IMR-90 (cell line): ENCODE measurements around the gene FAM83C. TPM values are rescaled to one million over a fixed set of nuclear protein-coding genes. Genes with fewer than 3 reads are reported as not detected.

Source experiments
- ATAC-seq: fragments of 200-7000 bp; cut with Tn5 transposase; 2 replicates; pipeline ENCODE4 v1.9.1; 2020; ENCODE audit warnings: low read depth, mild to moderate bottlenecking, moderate library complexity
- BruUV-seq: library from RNA; stranded (reverse); fragments of 400-500 nt; replicated peaks from 2 replicates; lab custom pipeline; 2021; lab: Mats Ljungman, UMichigan
- CTCF ChIA-PET: fragments of 300-600 bp; formaldehyde crosslinking; extraction: SDS; loops from one replicate; lab custom pipeline; 2021; ENCODE audit warnings: antibody characterized with exemption; lab: Yijun Ruan, JAX
- POLR2A ChIA-PET: fragments of 300-600 bp; sonication (Branson Sonifier 250); formaldehyde crosslinking; loops from one replicate; lab custom pipeline; 2022; ENCODE audit warnings: antibody characterized with exemption; ENCODE audit not compliant: unreplicated experiment; lab: Charles Lee
- DNase-seq: peaks from one replicate; pipeline ENCODE4 v3.0.0; 2013
- H2AFZ ChIP-seq: replicated peaks from 2 replicates; pipeline ENCODE3; 2013; ENCODE audit warnings: low read length, mild to moderate bottlenecking; ENCODE audit not compliant: poor library complexity
- H2AK5ac ChIP-seq: 2 replicates; pipeline ENCODE4 v1.6.1; 2013; ENCODE audit warnings: low read depth, low read length, inconsistent platforms
- H2AK9ac ChIP-seq: replicated peaks from 2 replicates; pipeline ENCODE3; 2013; ENCODE audit warnings: mild to moderate bottlenecking, low read depth, low read length, moderate library complexity; ENCODE audit not compliant: poor library complexity
- H2BK120ac ChIP-seq: 2 replicates; pipeline ENCODE4 v1.6.1; 2013; ENCODE audit warnings: low read depth, low read length, inconsistent platforms
- H2BK15ac ChIP-seq: 3 replicates; pipeline ENCODE4 v1.6.1; 2013; ENCODE audit warnings: low read depth, low read length, inconsistent platforms
- H2BK20ac ChIP-seq: 2 replicates; pipeline ENCODE4 v1.6.1; 2013; ENCODE audit warnings: low read depth, mild to moderate bottlenecking, inconsistent platforms, low read length, moderate library complexity
- H2BK5ac ChIP-seq: 2 replicates; pipeline ENCODE4 v1.6.1; 2013; ENCODE audit warnings: mild to moderate bottlenecking, low read depth, low read length, inconsistent platforms; ENCODE audit not compliant: poor library complexity, severe bottlenecking
- H3K14ac ChIP-seq: replicated peaks from 2 replicates; pipeline ENCODE4 v1.6.1; 2013; ENCODE audit warnings: low read depth, low read length, inconsistent platforms
- H3K18ac ChIP-seq: 2 replicates; pipeline ENCODE4 v1.6.1; 2013; ENCODE audit warnings: low read depth, low read length, control low read depth
- H3K23ac ChIP-seq: 2 replicates; pipeline ENCODE4 v1.6.1; 2013; ENCODE audit warnings: low read depth, low read length, inconsistent platforms
- H3K27ac ChIP-seq: 2 replicates; pipeline ENCODE4 v1.5.1; 2013; ENCODE audit warnings: mild to moderate bottlenecking, control low read depth, low read length; ENCODE audit not compliant: insufficient read depth
- H3K27me3 ChIP-seq: 2 replicates; pipeline ENCODE4 v1.6.1; 2013; ENCODE audit warnings: low read length; ENCODE audit not compliant: control insufficient read depth, insufficient read depth
- H3K36me3 ChIP-seq: 2 replicates; pipeline ENCODE4 v1.6.1; 2013; ENCODE audit warnings: low read length, mixed read lengths; ENCODE audit not compliant: control insufficient read depth, insufficient read depth
- H3K4ac ChIP-seq: 2 replicates; pipeline ENCODE4 v1.6.1; 2013; ENCODE audit warnings: low read depth, low read length, inconsistent platforms
- H3K4me1 ChIP-seq: 2 replicates; pipeline ENCODE4 v1.6.1; 2013; ENCODE audit warnings: low read length, mixed read lengths; ENCODE audit not compliant: control insufficient read depth, insufficient read depth
- H3K4me2 ChIP-seq: 2 replicates; pipeline ENCODE4 v1.6.1; 2013; ENCODE audit warnings: low read depth, mild to moderate bottlenecking, control low read depth, low read length, moderate library complexity
- H3K4me3 ChIP-seq: 2 replicates; pipeline ENCODE4 v1.5.1; 2013; ENCODE audit warnings: low read depth, mild to moderate bottlenecking, control low read depth, low read length, moderate library complexity; ENCODE audit not compliant: insufficient read depth
- H3K56ac ChIP-seq: 2 replicates; pipeline ENCODE4 v1.6.1; 2013; ENCODE audit warnings: low read length, inconsistent platforms; ENCODE audit not compliant: insufficient read depth; ENCODE audit errors: extremely low read depth
- H3K79me1 ChIP-seq, 2 experiments: 2 replicates each; pipeline ENCODE4 v1.6.1; 2013; ENCODE audit warnings: low read length in 2 of 2, inconsistent platforms in 1 of 2, low read depth in 1 of 2
- H3K9ac ChIP-seq: 2 replicates; pipeline ENCODE4 v1.6.1; 2013; ENCODE audit warnings: low read depth, low read length, control low read depth
- H3K9me1 ChIP-seq: 2 replicates; pipeline ENCODE4 v1.6.1; 2013; ENCODE audit warnings: low read length, inconsistent platforms; ENCODE audit not compliant: insufficient read depth
- H3K9me3 ChIP-seq: 2 replicates; pipeline ENCODE4 v1.6.1; 2013; ENCODE audit warnings: low read length; ENCODE audit not compliant: control insufficient read depth, insufficient read depth
- H4K20me1 ChIP-seq: 2 replicates; pipeline ENCODE4 v1.6.1; 2013; ENCODE audit warnings: low read length, inconsistent platforms; ENCODE audit not compliant: insufficient read depth
- H4K5ac ChIP-seq: 2 replicates; pipeline ENCODE4 v1.6.1; 2013; ENCODE audit warnings: mild to moderate bottlenecking, low read depth, low read length, control low read depth
- H4K8ac ChIP-seq, 2 experiments: 2 replicates each; pipeline ENCODE4 v1.6.1; 2013; ENCODE audit warnings: low read depth in 2 of 2, low read length in 2 of 2, control low read depth in 1 of 2, inconsistent platforms in 1 of 2
- H4K91ac ChIP-seq: 2 replicates; pipeline ENCODE4 v1.6.1; 2013; ENCODE audit warnings: low read depth, low read length, inconsistent platforms; ENCODE audit not compliant: insufficient read depth
- ELK1 ChIP-seq: fragments of 150-350 bp; IDR thresholded peaks from 2 replicates; pipeline ENCODE4 v1.6.1; 2016; ENCODE audit warnings: low read depth, mild to moderate bottlenecking, low read length, moderate library complexity, borderline replicate concordance
- FOS ChIP-seq: fragments of 150-350 bp; IDR thresholded peaks from 2 replicates; pipeline ENCODE4 v1.6.1; 2016; ENCODE audit warnings: low read depth, low read length
- MXI1 ChIP-seq: IDR thresholded peaks from 2 replicates; pipeline ENCODE4 v1.6.1; 2012; ENCODE audit warnings: low read depth, mild to moderate bottlenecking, low read length, moderate library complexity, borderline replicate concordance
- POLR2A ChIP-seq: IDR thresholded peaks from 2 replicates; pipeline ENCODE4 v1.6.1; 2012; ENCODE audit warnings: mild to moderate bottlenecking, low read depth, low read length
- RAD21 ChIP-seq: IDR thresholded peaks from 2 replicates; pipeline ENCODE4 v1.6.1; 2012; ENCODE audit warnings: low read length, improper control_type of control experiment
- RFX5 ChIP-seq: IDR thresholded peaks from 2 replicates; pipeline ENCODE4 v1.8.0; 2012; ENCODE audit warnings: low read depth, mild to moderate bottlenecking, low read length, moderate library complexity
- SMC3 ChIP-seq: fragments of 150-350 bp; IDR thresholded peaks from 2 replicates; pipeline ENCODE4 v1.6.1; 2016; ENCODE audit warnings: low read depth, mild to moderate bottlenecking, antibody characterized with exemption, low read length, moderate library complexity
- WGBS, 2 experiments: methylation state at CpG; one replicate each; pipeline versions ENCODE4 v1.1.5 to v1.1.7; 2013; ENCODE audit warnings: missing lambda C conversion rate in 2 of 2; ENCODE audit not compliant: insufficient read length in 1 of 2; ENCODE audit errors: extremely low coverage in 2 of 2; 5-methylcytosine and 5-hydroxymethylcytosine counted together
- dilution Hi-C: fragments of 300-500 bp; cut with HindIII; formaldehyde crosslinking; loops from one replicate; pipeline ENCODE4 v1.14.3; 2018; ENCODE audit warnings: low sequenced_read_pairs; ENCODE audit not compliant: unreplicated experiment
- in situ Hi-C: fragments of 300-500 bp; cut with MboI; formaldehyde crosslinking; loops from 3 replicates; pipeline ENCODE4 v1.14.3; 2019; ENCODE audit warnings: low sequenced_read_pairs, inconsistent platforms, mixed read lengths
- intact Hi-C: fragments of 100-400 bp; cut with micrococcal nuclease; formaldehyde crosslinking; loops from 2 replicates; pipeline ENCODE4 v1.10.0; 2022
- polyA plus RNA-seq, 3 experiments: library from polyadenylated mRNA; depleted of rRNA; stranded (reverse); fragments of >200 nt; gene quantifications; 2 replicates each; pipeline ENCODE4 v1.2.3, GENCODE V29; 2012; ENCODE audit warnings: low replicate concordance in 1 of 3
- total RNA-seq: library from RNA; depleted of rRNA; stranded (reverse); fragments of >200 nt; gene quantifications from 2 replicates; pipeline ENCODE4 v1.2.3, GENCODE V29; 2012
- TF ChIP-seq, protein P1 (sequence below): conservative IDR thresholded peaks from 2 replicates; pipeline ENCODE4 v1.5.1; 2012; ENCODE audit warnings: mild to moderate bottlenecking, low read depth, low read length, improper control_type of control experiment

The FAM83C gene
- total and polyA plus RNA-seq, 2 of the 4 experiments (the other 2 are of a cell fraction) = 0.02 TPM; not detected in 1

DNA sequence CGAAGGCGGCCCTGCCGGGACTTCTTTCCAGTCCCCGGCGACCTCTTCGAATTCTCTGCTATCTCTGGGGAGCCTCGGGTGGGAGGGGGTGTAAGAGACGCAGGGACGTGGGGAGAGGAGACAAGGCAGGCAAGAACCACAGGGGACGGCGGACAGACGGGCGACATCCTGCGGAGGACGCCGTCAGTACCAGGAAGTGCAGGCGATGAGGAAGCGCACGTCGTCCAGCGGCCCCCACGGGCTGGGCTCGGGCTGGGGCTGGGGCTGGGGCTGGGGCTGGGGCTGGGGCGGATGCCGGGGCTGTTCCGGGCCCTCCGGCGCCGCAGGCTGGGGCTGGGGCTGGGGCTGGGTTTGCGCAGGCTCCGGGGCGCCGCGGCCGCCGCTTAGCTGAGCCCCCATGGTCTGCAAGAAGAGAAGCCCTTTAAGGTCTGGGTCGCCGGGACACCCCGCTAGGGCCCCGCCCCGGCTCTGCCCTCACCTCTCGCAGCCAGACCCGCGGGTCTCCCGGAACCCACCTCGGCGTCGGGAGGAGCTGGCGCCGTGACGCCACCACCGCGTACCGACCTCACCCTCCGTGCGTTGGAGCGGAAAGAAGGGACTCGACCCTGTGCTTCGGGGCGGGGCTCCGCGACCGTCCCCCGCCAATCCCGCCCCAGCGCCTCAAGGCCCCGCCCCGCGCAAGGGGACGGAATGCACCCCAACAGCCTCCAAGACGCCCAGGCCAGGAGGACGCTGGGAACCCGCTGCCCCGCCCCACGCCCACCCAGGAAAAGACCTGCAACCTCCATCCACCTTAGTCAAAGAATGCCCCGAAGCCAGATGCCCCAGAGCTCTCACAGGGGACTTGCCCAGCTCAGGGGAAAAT is 14.5 kb downstream of the FAM83C start, which contains the start of gene MMP24OS:
MMP24OS (minus strand) TSS at position 592 of the 865 bp plus-strand sequence; CDS start at position 399, 193 bp downstream.
- peak within 1 kb of the TSS; percentile 92 to 93 for H4K8ac ChIP-seq
- no peaks in the 10 kb centered on the region for H3K9me3 ChIP-seq
- H4K91ac ChIP-seq = peak within 1 kb of the TSS; percentile 81
- peak within 1 kb of the TSS; percentile 83 for H2BK5ac ChIP-seq
- no TSS peak for BruUV-seq
- H3K56ac ChIP-seq = peak within 1 kb of the TSS; percentile 86
- H3K4me1 ChIP-seq = peaks cover 6% of the 10 kb centered on the region
- ATAC-seq (peak; percentile 94), DNase-seq (peak; percentile 82)
- ChIA-PET POLR2A (interaction anchor here (0.6 to 1.1 kb wide), 4 partner anchors 28 to 177 kb away, joined by 3 to 7 read pairs (median 4); no protein-coding TSS in a partner anchor), CTCF (interaction anchor here (0.7 to 1.2 kb wide), 2 partner anchors 162 to 170 kb away, joined by 3 to 4 read pairs; no protein-coding TSS in a partner anchor)
- H3K4ac ChIP-seq = peak within 1 kb of the TSS; percentile 91
- TF ChIP-seq POLR2A (peak; percentile 91), MXI1 (0 out of 2 replicates have a peak, but pooled peaks have one; percentile 6), ELK1 (no peak), FOS (no peak), RFX5 (no peak), SMC3 (0 out of 2 replicates have a peak, but pooled peaks have one; percentile 12), RAD21 (peak; percentile 37)
- TF ChIP-seq, protein P1, sequence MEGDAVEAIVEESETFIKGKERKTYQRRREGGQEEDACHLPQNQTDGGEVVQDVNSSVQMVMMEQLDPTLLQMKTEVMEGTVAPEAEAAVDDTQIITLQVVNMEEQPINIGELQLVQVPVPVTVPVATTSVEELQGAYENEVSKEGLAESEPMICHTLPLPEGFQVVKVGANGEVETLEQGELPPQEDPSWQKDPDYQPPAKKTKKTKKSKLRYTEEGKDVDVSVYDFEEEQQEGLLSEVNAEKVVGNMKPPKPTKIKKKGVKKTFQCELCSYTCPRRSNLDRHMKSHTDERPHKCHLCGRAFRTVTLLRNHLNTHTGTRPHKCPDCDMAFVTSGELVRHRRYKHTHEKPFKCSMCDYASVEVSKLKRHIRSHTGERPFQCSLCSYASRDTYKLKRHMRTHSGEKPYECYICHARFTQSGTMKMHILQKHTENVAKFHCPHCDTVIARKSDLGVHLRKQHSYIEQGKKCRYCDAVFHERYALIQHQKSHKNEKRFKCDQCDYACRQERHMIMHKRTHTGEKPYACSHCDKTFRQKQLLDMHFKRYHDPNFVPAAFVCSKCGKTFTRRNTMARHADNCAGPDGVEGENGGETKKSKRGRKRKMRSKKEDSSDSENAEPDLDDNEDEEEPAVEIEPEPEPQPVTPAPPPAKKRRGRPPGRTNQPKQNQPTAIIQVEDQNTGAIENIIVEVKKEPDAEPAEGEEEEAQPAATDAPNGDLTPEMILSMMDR = peak; percentile 34; the same call in 1 of the 2 replicates
- peak within 1 kb of the TSS; percentile 68 for H4K5ac ChIP-seq
- peak within 1 kb of the TSS; percentile 62 for H3K4me3 ChIP-seq
- peak within 1 kb of the TSS; percentile 96 for H3K14ac ChIP-seq
- H3K79me1 ChIP-seq = peaks cover 30 to 80% of the 10 kb centered on the region in 2 experiments
- H3K27ac ChIP-seq = peak within 1 kb of the TSS; percentile 97
- H3K27me3 ChIP-seq = no peaks in the 10 kb centered on the region
- H2AK9ac ChIP-seq = peak within 1 kb of the TSS; percentile 92
- peak within 1 kb of the TSS; percentile 95 for H3K4me2 ChIP-seq
- H3K9me1 ChIP-seq = 0 out of 2 replicates have a peak, but pooled peaks cover 6% of the 10 kb centered on the region
- peak within 1 kb of the TSS; percentile 74 for H3K23ac ChIP-seq
- intact Hi-C loops = loop anchor here (10.0 kb wide), 2 partner anchors 157 to 403 kb away; partner anchors contain the start of genes ACSS2, GDF5 and GGT7
- peak within 1 kb of the TSS; percentile 90 for H2AK5ac ChIP-seq
- H3K18ac ChIP-seq = peak within 1 kb of the TSS; percentile 5
- H4K20me1 ChIP-seq = no peaks in the 10 kb centered on the region; the same call in none of the 2 replicates
- H3K9ac ChIP-seq = peak within 1 kb of the TSS; percentile 99
- dilution Hi-C loops = no loop called here
- H2BK120ac ChIP-seq = peak within 1 kb of the TSS; percentile 47
- H2BK20ac ChIP-seq = no peak within 1 kb of the TSS
- in situ Hi-C loops = no loop called here
- H3K36me3 ChIP-seq = peaks cover 51% of the 10 kb centered on the region
- 0 out of 3 replicates have a peak within 1 kb of the TSS, but pooled peaks have one; percentile 15 for H2BK15ac ChIP-seq
- H2AFZ ChIP-seq = peak within 1 kb of the TSS; percentile 85
- 0% methylated on average over 39 of the region's 76 CpGs; no CpG with 5 or more reads in 1 of the 2 experiments for WGBS, 2 experiments
